Vagina (tissue), 2 donors: ENCODE measurements around the gene C20orf202.

Source experiments
- CTCF ChIP-seq, 3 experiments: fragments of 450-650 bp in 2 of 3; fragments of 200-600 bp in 1 of 3; sonication (generic) in 1 of 3; IDR thresholded peaks; one replicate each; pipeline ENCODE4 v1.5.1; 2017 to 2019; ENCODE audit warnings: antibody characterized with exemption in 3 of 3, mild to moderate bottlenecking in 2 of 3, moderate library complexity in 2 of 3
- POLR2A ChIP-seq, 2 donors: fragments of 450-650 bp; IDR thresholded peaks; one replicate each; pipeline ENCODE4 v1.6.1; 2017; ENCODE audit warnings: antibody characterized with exemption in 2 of 2, mild to moderate bottlenecking in 2 of 2, moderate library complexity in 2 of 2

- no peak for TF ChIP-seq POLR2A (IDR thresholded peaks at IDR 0.05)
- no peak for TF ChIP-seq CTCF (IDR thresholded peaks at IDR 0.05)
Measured at GRCh38 chr20:1254254-1254653, 51.0 kb downstream of the C20orf202 start.
